SK-N-SH (cell line): ENCODE measurements around the gene DNAJB11. TPM values are rescaled to one million over a fixed set of nuclear protein-coding genes. Genes with fewer than 3 reads are reported as not detected.

Experiments used
- CTCF ChIA-PET: fragments of 300-600, 350-600 bp; formaldehyde crosslinking; extraction: SDS; loops from one replicate; lab custom pipeline; 2021; lab: Yijun Ruan, JAX
- POLR2A ChIA-PET: fragments of 350-600 bp; sonication (Branson Sonifier 250); formaldehyde crosslinking; extraction: SDS; loops from one replicate; lab custom pipeline; 2020; ENCODE audit warnings: antibody characterized with exemption, inconsistent platforms; lab: Yijun Ruan, JAX
- DNase-seq: peaks from one replicate; pipeline ENCODE4 v3.0.0; 2012
- H2AFZ ChIP-seq: fragments of 200-600 bp; sonication (generic); 2 replicates; pipeline ENCODE4 v1.8.1; 2016; ENCODE audit warnings: antibody characterized with exemption, mild to moderate bottlenecking, low read depth
- H3F3A ChIP-seq: fragments of 200-600 bp; sonication (generic); replicated peaks from 2 replicates; pipeline ENCODE3; 2016; ENCODE audit warnings: antibody characterized with exemption, mild to moderate bottlenecking; ENCODE audit not compliant: insufficient read depth
- H3K27ac ChIP-seq, 2 experiments: fragments of 200-500 bp in 1 of 2; fragments of 200-600 bp in 1 of 2; sonication (Bioruptor generic) in 1 of 2; sonication (generic), shearing (Covaris generic) in 1 of 2; 2 replicates each; pipeline versions ENCODE4 v1.5.1 to v1.6.1; 2014 to 2016; ENCODE audit warnings: low read depth in 2 of 2, inconsistent platforms in 1 of 2, low read length in 1 of 2, mild to moderate bottlenecking in 1 of 2, mixed read lengths in 1 of 2
- H3K27me3 ChIP-seq: fragments of 200-600 bp; sonication (generic), shearing (Covaris generic); 2 replicates; pipeline ENCODE4 v1.6.1; 2016; ENCODE audit warnings: mixed run types; ENCODE audit not compliant: insufficient read depth
- H3K36me3 ChIP-seq, 2 experiments: fragments of 200-500 bp in 1 of 2; fragments of 200-600 bp in 1 of 2; sonication (Bioruptor generic) in 1 of 2; sonication (generic) in 1 of 2; replicated peaks in 1 of 2; 2 replicates each; pipeline versions ENCODE3 to v1.5.1; 2014 to 2016; ENCODE audit warnings: low read length in 1 of 2, mild to moderate bottlenecking in 1 of 2; ENCODE audit not compliant: insufficient read depth in 2 of 2, control insufficient read depth in 1 of 2
- H3K4me1 ChIP-seq, 2 experiments: fragments of 200-500 bp in 1 of 2; fragments of 200-600 bp in 1 of 2; sonication (Bioruptor generic) in 1 of 2; sonication (generic), shearing (Covaris generic) in 1 of 2; 2 replicates each; pipeline versions ENCODE4 v1.5.1 to v1.6.1; 2014 to 2016; ENCODE audit warnings: low read depth in 1 of 2, low read length in 1 of 2, mixed run types in 1 of 2; ENCODE audit not compliant: insufficient read depth in 2 of 2, control insufficient read depth in 1 of 2
- H3K4me2 ChIP-seq: fragments of 200-600 bp; sonication (generic), shearing (Covaris generic); 2 replicates; pipeline ENCODE4 v1.6.1; 2017; ENCODE audit warnings: mixed run types
- H3K4me3 ChIP-seq, 2 experiments: fragments of 200-500 bp in 1 of 2; fragments of 200-600 bp in 1 of 2; sonication (Bioruptor generic) in 1 of 2; sonication (generic), shearing (Covaris generic) in 1 of 2; 2 replicates each; pipeline versions ENCODE4 v1.5.1 to v1.8.1; 2014 to 2016; ENCODE audit warnings: low read depth in 2 of 2, inconsistent platforms in 1 of 2, low read length in 1 of 2, mild to moderate bottlenecking in 1 of 2, mixed read lengths in 1 of 2, moderate library complexity in 1 of 2
- H3K79me2 ChIP-seq: fragments of 200-600 bp; sonication (generic); 2 replicates; pipeline ENCODE4 v1.8.1; 2017; ENCODE audit warnings: mild to moderate bottlenecking; ENCODE audit not compliant: insufficient read depth
- H3K9ac ChIP-seq: fragments of 200-600 bp; sonication (generic); 2 replicates; pipeline ENCODE4 v1.6.1; 2017; ENCODE audit warnings: mixed run types
- H3K9me2 ChIP-seq: fragments of 200-600 bp; sonication (generic); 2 replicates; pipeline ENCODE4 v1.6.1; 2017; ENCODE audit warnings: mixed run types
- H3K9me3 ChIP-seq: fragments of 200-600 bp; sonication (generic); 2 replicates; pipeline ENCODE4 v1.6.1; 2017; ENCODE audit warnings: mixed run types, mild to moderate bottlenecking, moderate library complexity
- H4K20me1 ChIP-seq: fragments of 200-600 bp; sonication (generic); 2 replicates; pipeline ENCODE4 v1.6.1; 2017; ENCODE audit warnings: mild to moderate bottlenecking, mixed run types; ENCODE audit not compliant: insufficient read depth
- ELF1 ChIP-seq: IDR thresholded peaks from 2 replicates; pipeline ENCODE4 v1.4.0; 2012
- EP300 ChIP-seq, 2 experiments: IDR thresholded peaks; 2 replicates each; pipeline versions ENCODE4 v1.4.0 to v1.6.1; 2012; ENCODE audit warnings: borderline replicate concordance in 1 of 2, low read depth in 1 of 2, low read length in 1 of 2
- FOSL2 ChIP-seq: IDR thresholded peaks from 2 replicates; pipeline ENCODE4 v1.4.0; 2012; ENCODE audit warnings: low read depth, mild to moderate bottlenecking, moderate library complexity, borderline replicate concordance
- FOXJ3 ChIP-seq: sonication (generic); formaldehyde crosslinking; IDR thresholded peaks from 2 replicates; pipeline ENCODE4 v1.5.1; 2020; ENCODE audit warnings: mild to moderate bottlenecking, missing genetic modification reagents
- GABPA ChIP-seq: IDR thresholded peaks from 2 replicates; pipeline ENCODE4 v1.4.0; 2012; ENCODE audit warnings: low read depth, mild to moderate bottlenecking
- GATA2 ChIP-seq: sonication (generic); formaldehyde crosslinking; IDR thresholded peaks from 2 replicates; pipeline ENCODE4 v1.5.0; 2020; ENCODE audit warnings: mild to moderate bottlenecking, missing genetic modification reagents
- MXI1 ChIP-seq: IDR thresholded peaks from 2 replicates; pipeline ENCODE4 v1.6.1; 2012; ENCODE audit warnings: mild to moderate bottlenecking, low read depth, low read length, improper control_type of control experiment
- RCOR1 ChIP-seq: fragments of 150-350 bp; IDR thresholded peaks from 2 replicates; pipeline ENCODE4 v1.6.1; 2017; ENCODE audit warnings: antibody characterized with exemption, low read length
- RFX5 ChIP-seq: IDR thresholded peaks from 2 replicates; pipeline ENCODE4 v1.6.1; 2012; ENCODE audit warnings: mild to moderate bottlenecking, improper control_type of control experiment, low read length
- RXRA ChIP-seq: IDR thresholded peaks from 2 replicates; pipeline ENCODE4 v1.4.0; 2012; ENCODE audit warnings: low read depth, mild to moderate bottlenecking, borderline replicate concordance
- SIN3A ChIP-seq: IDR thresholded peaks from 2 replicates; pipeline ENCODE4 v1.6.1; 2012; ENCODE audit warnings: low read depth, mild to moderate bottlenecking, low read length, moderate library complexity, borderline replicate concordance
- SMC3 ChIP-seq: IDR thresholded peaks from 2 replicates; pipeline ENCODE4 v1.6.1; 2012; ENCODE audit warnings: low read depth, low read length, improper control_type of control experiment
- TCF12 ChIP-seq: IDR thresholded peaks from 2 replicates; pipeline ENCODE4 v1.4.0; 2012
- USF2 ChIP-seq: fragments of 150-350 bp; IDR thresholded peaks from 2 replicates; pipeline ENCODE4 v1.6.1; 2017; ENCODE audit warnings: antibody characterized with exemption, low read length, low read depth, borderline replicate concordance
- ZBTB33 ChIP-seq: IDR thresholded peaks from 2 replicates; pipeline ENCODE4 v1.4.0; 2012; ENCODE audit warnings: low read depth, borderline replicate concordance
- WGBS: methylation state at CpG from one replicate; pipeline ENCODE4 v1.1.6; 2017; ENCODE audit warnings: low lambda C conversion rate; 5-methylcytosine and 5-hydroxymethylcytosine counted together
- polyA plus RNA-seq, 3 experiments: library from polyadenylated mRNA; depleted of rRNA; stranded (reverse); fragments of >200 nt; gene quantifications; 2 replicates each; pipeline ENCODE4 v1.2.3, GENCODE V29; 2012
- TF ChIP-seq, protein P1 (sequence below): IDR thresholded peaks from 2 replicates; pipeline ENCODE4 v1.6.1; 2012; ENCODE audit warnings: mild to moderate bottlenecking, low read depth, low read length, moderate library complexity
- TF ChIP-seq, protein P2 (sequence below): IDR thresholded peaks from 2 replicates; pipeline ENCODE4 v1.4.0; 2012; ENCODE audit warnings: low read depth
- TF ChIP-seq, protein P3 (sequence below): IDR thresholded peaks from 2 replicates; pipeline ENCODE4 v1.4.0; 2012; ENCODE audit warnings: low read depth, borderline replicate concordance
- TF ChIP-seq, protein P4 (sequence below): IDR thresholded peaks from 2 replicates; pipeline ENCODE4; 2012

Gene DNAJB11
- polyA plus RNA-seq, 1 of the 3 experiments (the other 2 are of a cell fraction) = 33.3 TPM

DNA sequence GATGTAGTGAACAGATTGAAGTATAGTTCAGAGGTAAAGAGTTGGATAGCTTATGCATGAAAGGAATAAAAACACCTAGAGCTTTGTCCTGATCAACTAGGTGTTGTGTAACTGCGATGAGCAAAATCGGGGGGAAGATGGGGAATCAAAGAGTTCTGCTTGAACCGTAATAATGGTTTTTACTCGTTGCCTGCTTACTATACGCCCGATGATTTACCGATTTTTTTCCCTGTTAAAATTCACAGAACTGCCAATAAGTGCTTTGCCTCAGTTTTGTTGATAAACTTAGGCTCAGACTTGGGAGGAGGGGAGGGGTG is 783 bp upstream of the DNAJB11 start (continued):
- TF ChIP-seq, protein P1, sequence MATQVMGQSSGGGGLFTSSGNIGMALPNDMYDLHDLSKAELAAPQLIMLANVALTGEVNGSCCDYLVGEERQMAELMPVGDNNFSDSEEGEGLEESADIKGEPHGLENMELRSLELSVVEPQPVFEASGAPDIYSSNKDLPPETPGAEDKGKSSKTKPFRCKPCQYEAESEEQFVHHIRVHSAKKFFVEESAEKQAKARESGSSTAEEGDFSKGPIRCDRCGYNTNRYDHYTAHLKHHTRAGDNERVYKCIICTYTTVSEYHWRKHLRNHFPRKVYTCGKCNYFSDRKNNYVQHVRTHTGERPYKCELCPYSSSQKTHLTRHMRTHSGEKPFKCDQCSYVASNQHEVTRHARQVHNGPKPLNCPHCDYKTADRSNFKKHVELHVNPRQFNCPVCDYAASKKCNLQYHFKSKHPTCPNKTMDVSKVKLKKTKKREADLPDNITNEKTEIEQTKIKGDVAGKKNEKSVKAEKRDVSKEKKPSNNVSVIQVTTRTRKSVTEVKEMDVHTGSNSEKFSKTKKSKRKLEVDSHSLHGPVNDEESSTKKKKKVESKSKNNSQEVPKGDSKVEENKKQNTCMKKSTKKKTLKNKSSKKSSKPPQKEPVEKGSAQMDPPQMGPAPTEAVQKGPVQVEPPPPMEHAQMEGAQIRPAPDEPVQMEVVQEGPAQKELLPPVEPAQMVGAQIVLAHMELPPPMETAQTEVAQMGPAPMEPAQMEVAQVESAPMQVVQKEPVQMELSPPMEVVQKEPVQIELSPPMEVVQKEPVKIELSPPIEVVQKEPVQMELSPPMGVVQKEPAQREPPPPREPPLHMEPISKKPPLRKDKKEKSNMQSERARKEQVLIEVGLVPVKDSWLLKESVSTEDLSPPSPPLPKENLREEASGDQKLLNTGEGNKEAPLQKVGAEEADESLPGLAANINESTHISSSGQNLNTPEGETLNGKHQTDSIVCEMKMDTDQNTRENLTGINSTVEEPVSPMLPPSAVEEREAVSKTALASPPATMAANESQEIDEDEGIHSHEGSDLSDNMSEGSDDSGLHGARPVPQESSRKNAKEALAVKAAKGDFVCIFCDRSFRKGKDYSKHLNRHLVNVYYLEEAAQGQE = no peak
- TF ChIP-seq USF2 (no peak), ZBTB33 (no peak), MXI1 (no peak), TCF12 (no peak)
- TF ChIP-seq, protein P2, sequence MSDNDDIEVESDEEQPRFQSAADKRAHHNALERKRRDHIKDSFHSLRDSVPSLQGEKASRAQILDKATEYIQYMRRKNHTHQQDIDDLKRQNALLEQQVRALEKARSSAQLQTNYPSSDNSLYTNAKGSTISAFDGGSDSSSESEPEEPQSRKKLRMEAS = no peak

DNA sequence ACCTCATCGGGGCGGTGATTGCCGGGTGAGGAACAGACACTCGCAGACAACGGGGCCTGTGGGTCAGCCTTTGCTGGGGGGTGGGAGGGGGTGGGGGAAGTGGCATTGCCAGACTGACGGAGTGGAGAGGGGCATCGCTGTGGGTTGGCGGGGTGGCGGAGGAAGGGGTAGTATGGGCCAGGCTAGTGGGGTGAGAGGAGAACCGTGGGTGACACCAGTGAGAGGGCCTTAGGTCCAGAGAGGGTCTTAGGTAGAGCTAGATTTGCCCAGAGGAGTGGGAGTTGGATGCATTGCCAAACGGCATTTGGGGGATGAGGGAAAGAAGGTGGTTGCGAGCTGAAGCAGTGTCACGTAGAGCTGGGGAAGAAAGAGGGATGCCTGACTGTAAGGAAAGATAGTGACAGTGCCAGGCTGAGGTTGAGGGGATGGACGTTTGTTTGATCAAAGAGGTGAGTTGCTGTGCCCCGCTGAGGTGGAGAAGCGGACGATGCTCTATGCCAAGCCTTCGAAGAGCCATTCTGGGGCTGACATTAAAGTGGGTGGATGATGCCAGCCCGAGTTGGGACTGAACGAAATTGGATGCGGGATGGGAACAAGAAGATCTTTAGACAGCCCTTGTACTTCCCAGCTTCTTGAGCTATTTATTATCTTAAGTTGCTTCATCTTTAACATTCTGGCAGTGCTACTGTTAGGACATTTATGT is 572 bp downstream of the DNAJB11 start:
- Histone ChIP-seq H4K20me1 (no peaks in the 10 kb centered on the region), H2AFZ (peak overlapping the region; percentile 80), H3F3A (no peaks in the 10 kb centered on the region), H3K4me2 (peak overlapping the region; percentile 89), H3K36me3 (peaks cover 28 to 33% of the 10 kb centered on the region in 2 experiments), H3K9ac (peak overlapping the region; percentile 78), H3K79me2 (peaks cover 38% of the 10 kb centered on the region), H3K4me1 (peaks cover 16% of the 10 kb centered on the region in 2 experiments), H3K9me3 (no peaks in the 10 kb centered on the region), H3K27ac (peak overlapping the region; percentile 49 to 80; a peak in 2 of 4 replicates), H3K9me2 (no peaks in the 10 kb centered on the region), H3K27me3 (no peaks in the 10 kb centered on the region), H3K4me3 (peak overlapping the region; percentile 86 to 96)
- POLR2A ChIA-PET = interaction anchor here (1.2 to 1.4 kb wide), 2 partner anchors 212 to 633 kb away, joined by 7 to 17 read pairs; partner anchors contain the start of genes EIF4A2 and TRA2B
- TF ChIP-seq, protein P3, sequence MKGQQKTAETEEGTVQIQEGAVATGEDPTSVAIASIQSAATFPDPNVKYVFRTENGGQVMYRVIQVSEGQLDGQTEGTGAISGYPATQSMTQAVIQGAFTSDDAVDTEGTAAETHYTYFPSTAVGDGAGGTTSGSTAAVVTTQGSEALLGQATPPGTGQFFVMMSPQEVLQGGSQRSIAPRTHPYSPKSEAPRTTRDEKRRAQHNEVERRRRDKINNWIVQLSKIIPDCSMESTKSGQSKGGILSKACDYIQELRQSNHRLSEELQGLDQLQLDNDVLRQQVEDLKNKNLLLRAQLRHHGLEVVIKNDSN = no peak
- TF ChIP-seq RFX5 (no peak), FOXJ3 (CRISPR knock-in tag) (no peak), EP300 (IDR thresholded peaks at IDR 0.05; ENCODE audit: borderline replicate concordance in 1 of 2, low read depth in 1 of 2, low read length in 1 of 2) (no peak), ELF1 (no peak), FOSL2 (no peak), SIN3A (no peak), RCOR1 (no peak), RXRA (no peak), GABPA (no peak), SMC3 (no peak), ZBTB33 (no peak), GATA2 (CRISPR knock-in tag) (no peak)
- TF ChIP-seq, protein P4, sequence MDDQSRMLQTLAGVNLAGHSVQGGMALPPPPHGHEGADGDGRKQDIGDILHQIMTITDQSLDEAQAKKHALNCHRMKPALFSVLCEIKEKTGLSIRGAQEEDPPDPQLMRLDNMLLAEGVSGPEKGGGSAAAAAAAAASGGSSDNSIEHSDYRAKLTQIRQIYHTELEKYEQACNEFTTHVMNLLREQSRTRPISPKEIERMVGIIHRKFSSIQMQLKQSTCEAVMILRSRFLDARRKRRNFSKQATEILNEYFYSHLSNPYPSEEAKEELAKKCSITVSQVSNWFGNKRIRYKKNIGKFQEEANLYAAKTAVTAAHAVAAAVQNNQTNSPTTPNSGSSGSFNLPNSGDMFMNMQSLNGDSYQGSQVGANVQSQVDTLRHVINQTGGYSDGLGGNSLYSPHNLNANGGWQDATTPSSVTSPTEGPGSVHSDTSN = no peak
- DNase-seq = no peak
- CTCF ChIA-PET = interaction anchor here (1.1 to 2.6 kb wide), 2 partner anchors 30 to 44 kb away, joined by 3 to 7 read pairs; no protein-coding TSS in a partner anchor
- WGBS = 5% methylated on average over 16 of the region's 21 CpGs
